ENCODE data around the gene POU2F1. TPM values are rescaled to one million over a fixed set of nuclear protein-coding genes. Genes with fewer than 3 reads are reported as not detected.

The POU2F1 gene
- polyA plus RNA-seq, 1 donor (not counting 4 experiments of a cell fraction or from before 2014, with no cell fraction given), result 3.2 TPM

GRCh38 chr1:167362638-167363037 lies 142.0 kb downstream of the POU2F1 start:
- dilution Hi-C loops (cut with MboI; ENCODE audit: extremely low pct_ligation_motif_present, low sequenced_read_pairs), result no loop called here
- no peaks in the 10 kb centered on the region for H3K4me1 ChIP-seq (ENCODE audit: control insufficient read depth, extremely low read depth, insufficient read depth, low read length)
- FAIRE-seq, result no peak

DNA sequence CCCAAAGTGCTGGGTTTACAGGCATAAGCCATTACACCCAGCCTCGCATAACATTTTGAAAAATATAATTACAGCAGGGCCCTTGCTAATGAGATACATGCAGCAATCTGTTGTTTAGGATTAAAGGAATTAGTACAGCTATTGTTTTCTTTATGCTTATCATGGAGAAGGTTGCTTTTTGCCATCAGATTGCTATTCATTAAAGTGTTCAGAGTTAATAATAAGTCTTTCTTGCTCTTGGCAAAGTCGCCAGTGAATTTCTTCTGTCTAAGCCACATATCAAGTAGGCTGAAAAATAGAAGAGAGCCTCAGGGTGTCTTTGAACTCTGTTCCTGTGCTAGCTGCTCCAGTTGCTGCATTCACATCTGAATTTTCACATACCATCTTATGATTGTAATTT lies 144.1 kb downstream of the POU2F1 start:
- Histone ChIP-seq H3K4me1 (ENCODE audit: control insufficient read depth, extremely low read depth, insufficient read depth, low read length) (no peaks in the 10 kb centered on the region), H3K4me3 (ENCODE audit: control insufficient read depth in 2 of 3, extremely low read depth in 1 of 3, insufficient read depth in 2 of 3, low read depth in 1 of 3, low read length in 3 of 3) (no peak overlapping the region), H3K9ac (ENCODE audit: control insufficient read depth, extremely low read depth, insufficient read depth, low read length) (no peak overlapping the region), H3K4me2 (ENCODE audit: control insufficient read depth, extremely low read depth, insufficient read depth, low read depth, low read length) (no peak overlapping the region), H3K36me3 (ENCODE audit: control insufficient read depth in 2 of 2, extremely low read depth in 1 of 2, insufficient read depth in 2 of 2, low read length in 2 of 2) (no peaks in the 10 kb centered on the region), H3K9me1 (ENCODE audit: control insufficient read depth, extremely low read depth, insufficient read depth, low read length) (no peaks in the 10 kb centered on the region), H3K27ac (ENCODE audit: control insufficient read depth, insufficient read depth, low read length) (no peak overlapping the region), H2AFZ (ENCODE audit: control insufficient read depth, low read length) (no peak overlapping the region), H3K27me3 (ENCODE audit: control insufficient read depth, extremely low read depth, insufficient read depth, low read length) (no peaks in the 10 kb centered on the region), H3K79me2 (ENCODE audit: control insufficient read depth, insufficient read depth, low read length) (no peaks in the 10 kb centered on the region), H4K20me1 (ENCODE audit: control insufficient read depth, extremely low read depth, insufficient read depth, low read length) (no peaks in the 10 kb centered on the region), H3K9me3 (ENCODE audit: control insufficient read depth, low read depth, low read length) (no peaks in the 10 kb centered on the region)
- TF ChIP-seq EZH2 (IDR thresholded peaks at IDR 0.05; ENCODE audit: low read length), result no peak
- TF ChIP-seq, protein P1, sequence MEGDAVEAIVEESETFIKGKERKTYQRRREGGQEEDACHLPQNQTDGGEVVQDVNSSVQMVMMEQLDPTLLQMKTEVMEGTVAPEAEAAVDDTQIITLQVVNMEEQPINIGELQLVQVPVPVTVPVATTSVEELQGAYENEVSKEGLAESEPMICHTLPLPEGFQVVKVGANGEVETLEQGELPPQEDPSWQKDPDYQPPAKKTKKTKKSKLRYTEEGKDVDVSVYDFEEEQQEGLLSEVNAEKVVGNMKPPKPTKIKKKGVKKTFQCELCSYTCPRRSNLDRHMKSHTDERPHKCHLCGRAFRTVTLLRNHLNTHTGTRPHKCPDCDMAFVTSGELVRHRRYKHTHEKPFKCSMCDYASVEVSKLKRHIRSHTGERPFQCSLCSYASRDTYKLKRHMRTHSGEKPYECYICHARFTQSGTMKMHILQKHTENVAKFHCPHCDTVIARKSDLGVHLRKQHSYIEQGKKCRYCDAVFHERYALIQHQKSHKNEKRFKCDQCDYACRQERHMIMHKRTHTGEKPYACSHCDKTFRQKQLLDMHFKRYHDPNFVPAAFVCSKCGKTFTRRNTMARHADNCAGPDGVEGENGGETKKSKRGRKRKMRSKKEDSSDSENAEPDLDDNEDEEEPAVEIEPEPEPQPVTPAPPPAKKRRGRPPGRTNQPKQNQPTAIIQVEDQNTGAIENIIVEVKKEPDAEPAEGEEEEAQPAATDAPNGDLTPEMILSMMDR (optimal IDR thresholded peaks at IDR 0.05 in 1 of 3, IDR thresholded peaks at IDR 0.05 in 1 of 3, conservative IDR thresholded peaks at IDR 0.05 in 1 of 3; ENCODE audit: extremely low read depth in 1 of 3, insufficient read depth in 2 of 3, low read length in 3 of 3), result no peak
- no peak for DNase-seq (ENCODE audit: low read depth, low spot score)
- dilution Hi-C loops (cut with MboI; ENCODE audit: extremely low pct_ligation_motif_present, low sequenced_read_pairs), result no loop called here
- FAIRE-seq, result no peak

More at GRCh38 chr1:167362638-167363037, 142.0 kb downstream of the POU2F1 start:
- Histone ChIP-seq H3K9me1 (ENCODE audit: control insufficient read depth, extremely low read depth, insufficient read depth, low read length) (no peaks in the 10 kb centered on the region), H3K4me2 (ENCODE audit: control insufficient read depth, extremely low read depth, insufficient read depth, low read depth, low read length) (no peak overlapping the region), H2AFZ (ENCODE audit: control insufficient read depth, low read length) (no peak overlapping the region), H3K79me2 (ENCODE audit: control insufficient read depth, insufficient read depth, low read length) (no peaks in the 10 kb centered on the region), H3K27me3 (ENCODE audit: control insufficient read depth, extremely low read depth, insufficient read depth, low read length) (no peaks in the 10 kb centered on the region), H3K27ac (ENCODE audit: control insufficient read depth, insufficient read depth, low read length) (no peak overlapping the region), H3K9ac (ENCODE audit: control insufficient read depth, extremely low read depth, insufficient read depth, low read length) (no peak overlapping the region), H3K4me3 (ENCODE audit: control insufficient read depth in 2 of 3, extremely low read depth in 1 of 3, insufficient read depth in 2 of 3, low read depth in 1 of 3, low read length in 3 of 3) (no peak overlapping the region), H4K20me1 (ENCODE audit: control insufficient read depth, extremely low read depth, insufficient read depth, low read length) (no peaks in the 10 kb centered on the region), H3K36me3 (ENCODE audit: control insufficient read depth in 2 of 2, extremely low read depth in 1 of 2, insufficient read depth in 2 of 2, low read length in 2 of 2) (no peaks in the 10 kb centered on the region), H3K9me3 (ENCODE audit: control insufficient read depth, low read depth, low read length) (no peaks in the 10 kb centered on the region)
- TF ChIP-seq EZH2 (IDR thresholded peaks at IDR 0.05; ENCODE audit: low read length), result no peak
- TF ChIP-seq, protein P1 (optimal IDR thresholded peaks at IDR 0.05 in 1 of 3, IDR thresholded peaks at IDR 0.05 in 1 of 3, conservative IDR thresholded peaks at IDR 0.05 in 1 of 3; ENCODE audit: extremely low read depth in 1 of 3, insufficient read depth in 2 of 3, low read length in 3 of 3), result no peak
- DNase-seq (ENCODE audit: low read depth, low spot score), result no peak
